Esophagus squamous epithelium (tissue), 4 donors: ENCODE data around the gene HP1BP3.

Source experiments
- CTCF ChIP-seq, 6 experiments: fragments of 450-650 bp in 4 of 6; fragments of 200-600 bp in 2 of 6; sonication (generic) in 2 of 6; IDR thresholded peaks; one replicate each; pipeline ENCODE4 v1.5.1; 2016 to 2019; ENCODE audit warnings: antibody characterized with exemption in 6 of 6, mild to moderate bottlenecking in 4 of 6, moderate library complexity in 4 of 6
- POLR2A ChIP-seq, 4 donors: fragments of 450-650 bp; IDR thresholded peaks; one replicate each; pipeline ENCODE4 v1.6.1; 2017; ENCODE audit warnings: antibody characterized with exemption in 4 of 4, mild to moderate bottlenecking in 4 of 4, moderate library complexity in 3 of 4

- TF ChIP-seq CTCF (IDR thresholded peaks at IDR 0.05), result no peak
- TF ChIP-seq POLR2A (IDR thresholded peaks at IDR 0.05), result no peak
These were observed 3.7 kb upstream of the HP1BP3 start for GRCh38 chr1:20790785-20791184.
